ENCODE measurements around the gene GVQW3.
A peak's percentile ranks its signal among the peaks of the same experiment; 100 is the strongest.

GVQW3 gene

GRCh38 chr11:76380977-76381719 is at the start of gene GVQW3, which contains the start of gene THAP12:
TSS of gene GVQW3 (plus strand) at chr11:76381323. CDS start at chr11:76381829, 506 bp downstream.
TSS of gene THAP12 (minus strand) at chr11:76381132. CDS start at chr11:76380836, 296 bp downstream.
- Mint-ChIP-seq H3K27ac (peak within 1 kb of the TSS; percentile 96), H3K4me1 (ENCODE audit: low read depth) (peaks cover 41% of the 10 kb centered on the region), H3K4me3 (peak within 1 kb of the TSS; percentile 96), H3K9me3 (no peaks in the 10 kb centered on the region), H3K36me3 (ENCODE audit: low read depth) (peaks cover 6% of the 10 kb centered on the region), H3K27me3 (ENCODE audit: low read depth) (no peaks in the 10 kb centered on the region)
- peak; percentile 98 for DNase-seq (ENCODE audit: low spot score)

- Mint-ChIP-seq H3K9me3 (peaks cover 25% of the 10 kb centered on the region), H3K36me3 (ENCODE audit: low read depth) (peaks cover 5% of the 10 kb centered on the region), H3K27ac (no peak overlapping the region), H3K27me3 (ENCODE audit: low read depth) (peaks cover 5% of the 10 kb centered on the region), H3K4me3 (no peak overlapping the region), H3K4me1 (ENCODE audit: low read depth) (peaks cover 12% of the 10 kb centered on the region)
- no peak for DNase-seq (ENCODE audit: low spot score)
Measured at GRCh38 chr11:76334826-76335389, 46.2 kb upstream of the GVQW3 start.

GRCh38 chr11:76335842-76336241 is 45.3 kb upstream of the GVQW3 start:
- H3K27me3 Mint-ChIP-seq (ENCODE audit: low read depth), result peaks cover 5% of the 10 kb centered on the region
- H3K27ac Mint-ChIP-seq, result no peak overlapping the region

GRCh38 chr11:76336597-76336996 is 44.5 kb upstream of the GVQW3 start:
- H3K27ac Mint-ChIP-seq, result no peak overlapping the region
- no peak overlapping the region for H3K4me3 Mint-ChIP-seq
- H3K9me3 Mint-ChIP-seq, result peaks cover 25% of the 10 kb centered on the region
- peaks cover 12% of the 10 kb centered on the region for H3K4me1 Mint-ChIP-seq (ENCODE audit: low read depth)
- H3K27me3 Mint-ChIP-seq (ENCODE audit: low read depth), result peaks cover 5% of the 10 kb centered on the region
- DNase-seq (ENCODE audit: low spot score), result no peak
- H3K36me3 Mint-ChIP-seq (ENCODE audit: low read depth), result peaks cover 5% of the 10 kb centered on the region

More at GRCh38 chr11:76335842-76336241, 45.3 kb upstream of the GVQW3 start:
- peaks cover 12% of the 10 kb centered on the region for H3K4me1 Mint-ChIP-seq (ENCODE audit: low read depth)
- no peak for DNase-seq (ENCODE audit: low spot score)
- peaks cover 25% of the 10 kb centered on the region for H3K9me3 Mint-ChIP-seq
- H3K4me3 Mint-ChIP-seq, result no peak overlapping the region
- peaks cover 5% of the 10 kb centered on the region for H3K36me3 Mint-ChIP-seq (ENCODE audit: low read depth)

GRCh38 chr11:76337469-76337868 is 43.7 kb upstream of the GVQW3 start:
- DNase-seq (ENCODE audit: low spot score), result no peak
- H3K9me3 Mint-ChIP-seq, result peaks cover 25% of the 10 kb centered on the region
- peaks cover 5% of the 10 kb centered on the region for H3K36me3 Mint-ChIP-seq (ENCODE audit: low read depth)
- peaks cover 12% of the 10 kb centered on the region for H3K4me1 Mint-ChIP-seq (ENCODE audit: low read depth)
- H3K27me3 Mint-ChIP-seq (ENCODE audit: low read depth), result peaks cover 2% of the 10 kb centered on the region
- H3K4me3 Mint-ChIP-seq, result no peak overlapping the region
- H3K27ac Mint-ChIP-seq, result no peak overlapping the region

GRCh38 chr11:76337923-76338322 is 43.2 kb upstream of the GVQW3 start:
- H3K9me3 Mint-ChIP-seq, result peaks cover 25% of the 10 kb centered on the region
- peaks cover 12% of the 10 kb centered on the region for H3K4me1 Mint-ChIP-seq (ENCODE audit: low read depth)
- H3K4me3 Mint-ChIP-seq, result no peak overlapping the region
- DNase-seq (ENCODE audit: low spot score), result no peak
- H3K36me3 Mint-ChIP-seq (ENCODE audit: low read depth), result peaks cover 5% of the 10 kb centered on the region
- peaks cover 2% of the 10 kb centered on the region for H3K27me3 Mint-ChIP-seq (ENCODE audit: low read depth)
- H3K27ac Mint-ChIP-seq, result no peak overlapping the region

GRCh38 chr11:76339221-76339620 is 41.9 kb upstream of the GVQW3 start:
- peak overlapping the region; percentile 46 for H3K27ac Mint-ChIP-seq
- peaks cover 5% of the 10 kb centered on the region for H3K36me3 Mint-ChIP-seq (ENCODE audit: low read depth)
- DNase-seq (ENCODE audit: low spot score), result no peak
- H3K4me3 Mint-ChIP-seq, result no peak overlapping the region
- peaks cover 18% of the 10 kb centered on the region for H3K9me3 Mint-ChIP-seq
- peaks cover 12% of the 10 kb centered on the region for H3K4me1 Mint-ChIP-seq (ENCODE audit: low read depth)
- H3K27me3 Mint-ChIP-seq (ENCODE audit: low read depth), result no peaks in the 10 kb centered on the region

- Mint-ChIP-seq H3K9me3 (no peaks in the 10 kb centered on the region), H3K4me3 (no peak overlapping the region), H3K36me3 (ENCODE audit: low read depth) (peaks cover 14% of the 10 kb centered on the region), H3K4me1 (ENCODE audit: low read depth) (no peaks in the 10 kb centered on the region), H3K27ac (no peak overlapping the region), H3K27me3 (ENCODE audit: low read depth) (no peaks in the 10 kb centered on the region)
- DNase-seq (ENCODE audit: low spot score), result no peak
Measured at GRCh38 chr11:76347466-76347865, 33.7 kb upstream of the GVQW3 start.

GRCh38 chr11:76348348-76348747 is 32.8 kb upstream of the GVQW3 start:
- Mint-ChIP-seq H3K36me3 (ENCODE audit: low read depth) (peaks cover 22% of the 10 kb centered on the region), H3K4me1 (ENCODE audit: low read depth) (no peaks in the 10 kb centered on the region), H3K27ac (no peak overlapping the region), H3K9me3 (no peaks in the 10 kb centered on the region), H3K4me3 (no peak overlapping the region), H3K27me3 (ENCODE audit: low read depth) (no peaks in the 10 kb centered on the region)
- DNase-seq (ENCODE audit: low spot score), result no peak

- DNase-seq (ENCODE audit: low spot score), result no peak
- Mint-ChIP-seq H3K27ac (no peak overlapping the region), H3K27me3 (ENCODE audit: low read depth) (no peaks in the 10 kb centered on the region), H3K36me3 (ENCODE audit: low read depth) (peaks cover 56% of the 10 kb centered on the region), H3K4me3 (no peak overlapping the region), H3K4me1 (ENCODE audit: low read depth) (peaks cover 3% of the 10 kb centered on the region), H3K9me3 (peaks cover 6% of the 10 kb centered on the region)
Measured at GRCh38 chr11:76355172-76355571, 26.0 kb upstream of the GVQW3 start.

- Mint-ChIP-seq H3K27me3 (ENCODE audit: low read depth) (no peaks in the 10 kb centered on the region), H3K4me1 (ENCODE audit: low read depth) (peaks cover 14% of the 10 kb centered on the region), H3K4me3 (no peak overlapping the region), H3K36me3 (ENCODE audit: low read depth) (peaks cover 27% of the 10 kb centered on the region), H3K27ac (no peak overlapping the region), H3K9me3 (no peaks in the 10 kb centered on the region)
- DNase-seq (ENCODE audit: low spot score), result no peak
Measured at GRCh38 chr11:76361374-76361773, 19.7 kb upstream of the GVQW3 start.

- H3K36me3 Mint-ChIP-seq (ENCODE audit: low read depth), result peaks cover 27% of the 10 kb centered on the region
- H3K27ac Mint-ChIP-seq, result no peak overlapping the region
- no peak overlapping the region for H3K4me3 Mint-ChIP-seq
- no peak for DNase-seq (ENCODE audit: low spot score)
- peaks cover 14% of the 10 kb centered on the region for H3K4me1 Mint-ChIP-seq (ENCODE audit: low read depth)
- H3K27me3 Mint-ChIP-seq (ENCODE audit: low read depth), result no peaks in the 10 kb centered on the region
- H3K9me3 Mint-ChIP-seq, result no peaks in the 10 kb centered on the region
Measured at GRCh38 chr11:76361776-76362175, 19.3 kb upstream of the GVQW3 start.

- no peak for DNase-seq (ENCODE audit: low spot score)
- Mint-ChIP-seq H3K9me3 (no peaks in the 10 kb centered on the region), H3K27ac (no peak overlapping the region)
Measured at GRCh38 chr11:76362716-76363115, 18.4 kb upstream of the GVQW3 start.

GRCh38 chr11:76365038-76365679 is 16.0 kb upstream of the GVQW3 start:
- H3K4me1 Mint-ChIP-seq (ENCODE audit: low read depth), result peaks cover 17% of the 10 kb centered on the region
- H3K9me3 Mint-ChIP-seq, result no peaks in the 10 kb centered on the region
- no peak for DNase-seq (ENCODE audit: low spot score)
- no peak overlapping the region for H3K27ac Mint-ChIP-seq
- peaks cover 18% of the 10 kb centered on the region for H3K36me3 Mint-ChIP-seq (ENCODE audit: low read depth)
- no peak overlapping the region for H3K4me3 Mint-ChIP-seq
- no peaks in the 10 kb centered on the region for H3K27me3 Mint-ChIP-seq (ENCODE audit: low read depth)

More at GRCh38 chr11:76362716-76363115, 18.4 kb upstream of the GVQW3 start:
- Mint-ChIP-seq H3K36me3 (ENCODE audit: low read depth) (peaks cover 23% of the 10 kb centered on the region), H3K27me3 (ENCODE audit: low read depth) (no peaks in the 10 kb centered on the region), H3K4me1 (ENCODE audit: low read depth) (peaks cover 14% of the 10 kb centered on the region), H3K4me3 (no peak overlapping the region)

Data from T-helper 2 cell treated with Interferon-gamma antibody and Interleukin-4, amounts not matched to agents 5 μg/mL and 100 μg/mL, for 36 hours (primary cell).